Sigmoid colon (tissue), 7 donors: Measurements from ENCODE around the gene RWDD4. TPM values are rescaled to one million over a fixed set of nuclear protein-coding genes. Genes with fewer than 3 reads are reported as not detected.
A peak's percentile ranks its signal among the peaks of the same experiment; 100 is the strongest.

Source experiments
- DNase-seq: peaks from one replicate; pipeline ENCODE4 v3.0.0-alpha.2; 2019
- H3K27ac ChIP-seq, 4 donors: fragments of 200-600 bp; sonication (generic); one replicate each; pipeline ENCODE4 v1.5.1; 2016 to 2019; ENCODE audit warnings: mild to moderate bottlenecking in 1 of 4
- H3K27me3 ChIP-seq, 3 donors: fragments of 200-600 bp; sonication (generic); one replicate each; pipeline ENCODE4 v1.5.1; 2019; ENCODE audit warnings: mild to moderate bottlenecking in 1 of 3
- H3K36me3 ChIP-seq, 4 donors: fragments of 200-600 bp; sonication (generic); one replicate each; pipeline ENCODE4 v1.5.1; 2016 to 2019
- H3K4me1 ChIP-seq, 4 donors: fragments of 200-600 bp; sonication (generic); one replicate each; pipeline ENCODE4 v1.5.1; 2017 to 2019
- H3K4me3 ChIP-seq, 4 donors: fragments of 200-600 bp; sonication (generic); one replicate each; pipeline ENCODE4 v1.5.1; 2017 to 2019; ENCODE audit warnings: mild to moderate bottlenecking in 2 of 4, moderate library complexity in 1 of 4
- H3K9me3 ChIP-seq, 4 donors: fragments of 200-600 bp in 3 of 4; sonication (generic) in 3 of 4; one replicate each; pipeline versions ENCODE4 v1.5.1 to v1.6.1; 2013 to 2019
- EP300 ChIP-seq, 4 donors: sonication (generic); formaldehyde crosslinking; IDR thresholded peaks; one replicate each; pipeline ENCODE4 v1.6.1; 2017; ENCODE audit warnings: antibody characterized with exemption in 4 of 4
- POLR2A ChIP-seq, 2 donors: fragments of 450-650 bp; IDR thresholded peaks; one replicate each; pipeline ENCODE4 v1.6.1; 2016; ENCODE audit warnings: antibody characterized with exemption in 2 of 2, mild to moderate bottlenecking in 2 of 2, moderate library complexity in 2 of 2
- POLR2AphosphoS5 ChIP-seq, 4 donors: sonication (generic); formaldehyde crosslinking; IDR thresholded peaks; one replicate each; pipeline ENCODE4 v1.6.1; 2017; ENCODE audit warnings: antibody characterized with exemption in 4 of 4
- WGBS, 2 donors: extraction: QIAGEN DNeasy Blood & Tissue Kit; methylation state at CpG; one replicate each; pipeline ENCODE4 v1.1.7; 2013; 5-methylcytosine and 5-hydroxymethylcytosine counted together
- intact Hi-C: fragments of 100-400 bp; cut with DNase I; formaldehyde crosslinking; loops from one replicate; pipeline ENCODE4 v1.15.1; 2023
- polyA plus RNA-seq, 3 donors: library from polyadenylated mRNA; stranded (reverse); fragments of 200-250 nt; gene quantifications; one replicate each; pipeline ENCODE4 v1.2.3, GENCODE V29; 2013
- total RNA-seq, 4 donors: library from RNA; depleted of rRNA; stranded (reverse); fragments of >200 nt; gene quantifications; one replicate each; pipeline ENCODE4 v1.1.0, GENCODE V29; 2016
- TF ChIP-seq, protein P1 (sequence below), 4 experiments: fragments of 450-650 bp in 3 of 4; fragments of 200-600 bp in 1 of 4; IDR thresholded peaks; one replicate each; pipeline ENCODE4 v1.5.1; 2016 to 2019; ENCODE audit warnings: antibody characterized with exemption in 4 of 4, mild to moderate bottlenecking in 3 of 4, moderate library complexity in 2 of 4
- donor health status: healthy with polysubstance abuse.
- donor health status: Bipolar disorder and iron deficiency.
- donor health status: healthy.

The RWDD4 gene
- total RNA-seq: 10 to 100 TPM; 18.0 to 28.5 (median 21.7) TPM
- 10 to 100 TPM; 12.9 to 18.0 (median 16.2) TPM for polyA plus RNA-seq

DNA sequence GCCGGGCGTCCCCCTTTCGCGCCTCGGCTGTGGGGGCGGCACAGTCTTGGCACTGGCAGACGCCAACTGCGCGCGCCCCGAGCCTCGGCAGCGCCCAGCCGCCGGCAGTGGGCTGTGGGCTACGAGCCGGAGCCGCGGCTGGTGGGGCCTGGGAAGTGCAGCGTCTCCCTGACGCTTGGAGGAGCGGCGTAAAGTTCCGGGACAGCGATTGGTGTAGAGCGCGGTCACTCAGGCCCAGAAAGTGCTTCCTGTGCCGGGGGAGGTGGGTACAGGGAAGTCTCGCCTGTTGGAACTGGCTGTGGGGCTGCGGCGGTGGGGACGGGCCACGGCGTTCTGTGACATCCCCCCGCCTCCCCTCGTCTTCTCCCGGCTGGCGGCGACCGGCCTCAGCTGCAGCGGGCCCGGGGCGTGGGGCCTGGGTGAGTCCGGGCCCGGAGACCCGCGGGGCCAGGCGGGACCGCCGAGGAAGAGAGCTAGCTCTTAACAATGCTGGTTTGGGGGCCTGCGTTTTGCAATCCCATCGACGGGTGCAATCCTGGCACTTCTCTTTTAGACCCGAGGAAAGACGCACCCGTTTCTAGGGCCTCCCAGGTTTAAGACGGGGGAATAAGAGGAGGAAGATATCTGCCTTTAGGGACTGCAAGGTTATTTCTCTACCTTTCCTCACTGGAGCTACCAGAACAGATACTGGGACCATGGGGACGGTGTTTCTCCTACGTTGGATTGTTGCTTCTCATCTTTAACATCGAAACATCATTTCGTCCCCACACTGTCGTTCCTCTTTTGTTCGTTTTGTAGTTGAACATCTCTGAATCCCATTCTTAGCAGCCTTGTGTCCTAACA, at the start of gene RWDD4, which contains the start of gene TRAPPC11:
TSS of gene RWDD4 (minus strand) at position 157 of the 843 bp plus-strand sequence. CDS start 233 bp downstream, outside the sequence.
TSS of gene TRAPPC11 (plus strand) at position 265 of the 843 bp plus-strand sequence. CDS start 4,575 bp downstream, outside the sequence.
- Histone ChIP-seq H3K9me3 (no peaks in the 10 kb centered on the region), H3K27me3 (no peaks in the 10 kb centered on the region), H3K27ac (peak within 1 kb of the TSS; percentile 90 to 96 (median 94)), H3K4me3 (peak within 1 kb of the TSS; percentile 71 to 96 (median 93)), H3K36me3 (peaks cover 0 to 25% (median 0%) of the 10 kb centered on the region in 4 donors), H3K4me1 (peaks cover 0 to 29% (median 26%) of the 10 kb centered on the region in 4 donors)
- TF ChIP-seq, protein P1, sequence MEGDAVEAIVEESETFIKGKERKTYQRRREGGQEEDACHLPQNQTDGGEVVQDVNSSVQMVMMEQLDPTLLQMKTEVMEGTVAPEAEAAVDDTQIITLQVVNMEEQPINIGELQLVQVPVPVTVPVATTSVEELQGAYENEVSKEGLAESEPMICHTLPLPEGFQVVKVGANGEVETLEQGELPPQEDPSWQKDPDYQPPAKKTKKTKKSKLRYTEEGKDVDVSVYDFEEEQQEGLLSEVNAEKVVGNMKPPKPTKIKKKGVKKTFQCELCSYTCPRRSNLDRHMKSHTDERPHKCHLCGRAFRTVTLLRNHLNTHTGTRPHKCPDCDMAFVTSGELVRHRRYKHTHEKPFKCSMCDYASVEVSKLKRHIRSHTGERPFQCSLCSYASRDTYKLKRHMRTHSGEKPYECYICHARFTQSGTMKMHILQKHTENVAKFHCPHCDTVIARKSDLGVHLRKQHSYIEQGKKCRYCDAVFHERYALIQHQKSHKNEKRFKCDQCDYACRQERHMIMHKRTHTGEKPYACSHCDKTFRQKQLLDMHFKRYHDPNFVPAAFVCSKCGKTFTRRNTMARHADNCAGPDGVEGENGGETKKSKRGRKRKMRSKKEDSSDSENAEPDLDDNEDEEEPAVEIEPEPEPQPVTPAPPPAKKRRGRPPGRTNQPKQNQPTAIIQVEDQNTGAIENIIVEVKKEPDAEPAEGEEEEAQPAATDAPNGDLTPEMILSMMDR (IDR thresholded peaks at IDR 0.05): peak in 3 of 4 experiments; percentile 18 to 44 (median 33)
- TF ChIP-seq EP300 (IDR thresholded peaks at IDR 0.05): no peak
- peak; percentile 81 to 92 (median 89) for TF ChIP-seq POLR2AphosphoS5 (IDR thresholded peaks at IDR 0.05)
- TF ChIP-seq POLR2A (IDR thresholded peaks at IDR 0.05): peak; percentile 84 to 85
- peak; percentile 99 for DNase-seq
- intact Hi-C loops: loop anchor here (1.0 to 2.0 kb wide), 2 partner anchors 155 to 214 kb away; partner anchors contain the start of gene CDKN2AIP
- WGBS, 2 donors: 0 to 1% methylated on average over 57 of the region's 63 CpGs

DNA sequence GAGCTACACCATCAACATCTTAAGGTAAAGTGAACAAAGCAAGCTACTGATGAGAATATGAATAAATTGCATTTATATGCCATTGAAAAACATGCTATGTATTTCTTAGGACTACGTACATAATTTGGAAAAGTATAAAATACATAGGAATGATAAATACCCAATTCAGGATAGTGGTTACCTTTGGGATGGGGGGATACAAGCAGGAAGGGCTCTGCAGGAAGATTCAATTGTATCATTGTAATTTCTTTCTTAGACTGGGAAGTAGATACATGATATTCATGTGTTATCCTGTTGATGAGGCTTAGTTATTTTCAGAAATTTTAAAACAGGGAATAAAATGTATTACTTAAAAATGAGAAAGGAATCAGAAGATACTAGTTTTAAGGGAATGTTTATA, 43.5 kb upstream of the RWDD4 start:
- WGBS, 2 donors: 100% methylated on average over 1 of the region's 1 CpG
- H3K36me3 ChIP-seq: peaks cover 17 to 97% (median 48%) of the 10 kb centered on the region in 4 donors

DNA sequence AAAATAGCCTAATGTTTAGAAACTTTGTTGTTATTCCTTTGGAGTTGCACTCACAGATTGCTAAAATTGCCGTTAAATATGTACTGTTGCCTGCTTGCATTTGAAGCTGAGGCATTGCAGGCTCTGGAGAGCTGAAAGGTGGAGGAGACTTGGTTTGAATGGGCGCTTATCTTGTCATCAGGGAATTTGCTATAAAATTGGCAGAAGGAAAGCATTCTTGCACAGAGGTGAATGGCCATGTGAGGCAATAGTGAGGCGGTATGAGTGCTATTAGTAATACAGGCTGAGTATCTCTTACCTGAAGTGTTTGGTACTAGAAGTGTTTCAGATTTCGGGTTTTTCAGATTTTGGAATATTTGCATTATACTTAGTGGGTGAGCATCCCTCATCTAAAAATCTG, 41.4 kb upstream of the RWDD4 start:
- H3K4me3 ChIP-seq: no peak overlapping the region
- intact Hi-C loops: no loop called here
- 87 to 96% methylated on average over 4 of the region's 4 CpGs for WGBS, 2 donors
- no peaks in the 10 kb centered on the region for H3K4me1 ChIP-seq
- TF ChIP-seq POLR2A (IDR thresholded peaks at IDR 0.05): no peak
- TF ChIP-seq, protein P1 (IDR thresholded peaks at IDR 0.05): no peak
- TF ChIP-seq EP300 (IDR thresholded peaks at IDR 0.05): no peak
- no peak for TF ChIP-seq POLR2AphosphoS5 (IDR thresholded peaks at IDR 0.05)
- no peaks in the 10 kb centered on the region for H3K9me3 ChIP-seq
- H3K27ac ChIP-seq: no peak overlapping the region
- no peak for DNase-seq
- H3K27me3 ChIP-seq: no peaks in the 10 kb centered on the region
- peaks cover 17 to 97% (median 58%) of the 10 kb centered on the region in 4 donors for H3K36me3 ChIP-seq

More for the DNA sequence above, 43.5 kb upstream of the RWDD4 start:
- no peaks in the 10 kb centered on the region for H3K4me1 ChIP-seq
- intact Hi-C loops: no loop called here
- no peak for DNase-seq
- H3K27me3 ChIP-seq: no peaks in the 10 kb centered on the region
- TF ChIP-seq, protein P1 (IDR thresholded peaks at IDR 0.05): no peak
- TF ChIP-seq POLR2A (IDR thresholded peaks at IDR 0.05) (no peak), POLR2AphosphoS5 (IDR thresholded peaks at IDR 0.05) (no peak), EP300 (IDR thresholded peaks at IDR 0.05) (no peak)
- no peak overlapping the region for H3K27ac ChIP-seq
- H3K9me3 ChIP-seq: no peaks in the 10 kb centered on the region
- no peak overlapping the region for H3K4me3 ChIP-seq

DNA sequence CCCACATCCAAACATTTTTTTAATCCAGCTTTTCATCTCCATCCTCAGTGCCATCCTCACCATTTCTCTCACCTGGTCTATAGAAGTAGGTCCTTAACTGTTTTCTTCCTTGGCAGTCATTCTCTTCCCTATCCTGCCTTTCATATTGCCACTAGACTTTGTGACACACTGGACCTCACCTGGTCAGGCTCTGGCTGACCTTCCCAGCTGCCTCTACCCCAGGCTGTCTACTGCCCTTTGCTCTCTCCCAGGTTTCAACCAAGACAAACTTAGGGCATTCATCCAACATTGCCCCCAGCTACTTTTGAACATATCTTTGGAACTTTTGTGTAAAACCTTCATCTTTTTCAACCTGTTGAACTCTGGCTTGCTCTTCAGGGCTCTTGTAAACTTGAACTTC, 39.9 kb upstream of the RWDD4 start:
- Histone ChIP-seq H3K27ac (no peak overlapping the region), H3K4me3 (no peak overlapping the region), H3K4me1 (no peaks in the 10 kb centered on the region), H3K36me3 (peaks cover 17 to 100% (median 66%) of the 10 kb centered on the region in 4 donors), H3K27me3 (no peaks in the 10 kb centered on the region), H3K9me3 (no peaks in the 10 kb centered on the region)
- DNase-seq: no peak
- intact Hi-C loops: no loop called here
- TF ChIP-seq POLR2AphosphoS5 (IDR thresholded peaks at IDR 0.05) (no peak), POLR2A (IDR thresholded peaks at IDR 0.05) (no peak), EP300 (IDR thresholded peaks at IDR 0.05) (no peak)
- TF ChIP-seq, protein P1 (IDR thresholded peaks at IDR 0.05): no peak
